LHCN-M2 (cell line): ENCODE measurements around the gene MED25. TPM values are rescaled to one million over a fixed set of nuclear protein-coding genes. Genes with fewer than 3 reads are reported as not detected.

ENCODE experiments used
- total RNA-seq: library from RNA; depleted of rRNA; stranded (reverse); fragments of >200 nt; gene quantifications from 2 replicates; pipeline ENCODE4 v1.2.3, GENCODE V29; 2014; rRNA removed

MED25 gene
- total RNA-seq, 1 experiment from 2014 or later = 23.1 TPM

Other genes starting within 250 kb of the MED25 start
- 75.2 and 76.8 TPM in 2 replicates for gene NOSIP, start 237.7 kb upstream of the MED25 start, total RNA-seq
- gene PRRG2, start 237.0 kb upstream of the MED25 start, total RNA-seq = 0.29 and 0.38 TPM in 2 replicates
- 3.8 and 5.5 TPM in 2 replicates for gene PRR12, start 227.1 kb upstream of the MED25 start, total RNA-seq
- 61.3 and 65.3 TPM in 2 replicates for gene RRAS, start 178.1 kb upstream of the MED25 start, total RNA-seq
- gene SCAF1, start 176.1 kb upstream of the MED25 start, total RNA-seq = 23.9 and 24.8 TPM in 2 replicates
- 55.0 and 62.7 TPM in 2 replicates for gene IRF3, start 152.4 kb upstream of the MED25 start, total RNA-seq
- 25.6 and 25.7 TPM in 2 replicates for gene BCL2L12, start 152.4 kb upstream of the MED25 start, total RNA-seq
- gene PRMT1, start 141.0 kb upstream of the MED25 start, total RNA-seq = 342 and 345 TPM in 2 replicates
- gene ADM5, start 128.7 kb upstream of the MED25 start, total RNA-seq = 1.2 TPM in 2 replicates
- 0.90 and 2.5 TPM in 2 replicates for gene CPT1C, start 127.2 kb upstream of the MED25 start, total RNA-seq
- gene TSKS, start 55.0 kb upstream of the MED25 start, total RNA-seq = not detected in 2 replicates
- 103 and 107 TPM in 2 replicates for gene AP2A1, start 51.3 kb upstream of the MED25 start, total RNA-seq
- gene FUZ, start 5.0 kb upstream of the MED25 start, total RNA-seq = 27.6 and 29.3 TPM in 2 replicates
- 93.5 and 109 TPM in 2 replicates for gene PTOV1, start 32.9 kb downstream of the MED25 start, total RNA-seq
- gene PNKP, start 49.3 kb downstream of the MED25 start, total RNA-seq = 51.3 and 51.6 TPM in 2 replicates
- gene AKT1S1, start 59.1 kb downstream of the MED25 start, total RNA-seq = 17.1 and 20.7 TPM in 2 replicates
- 7.5 and 9.8 TPM in 2 replicates for gene TBC1D17, start 59.4 kb downstream of the MED25 start, total RNA-seq
- 0.34 TPM in 1 of 2 replicates, not detected in the other for gene IL4I1, start 78.6 kb downstream of the MED25 start, total RNA-seq
- 14.1 and 14.7 TPM in 2 replicates for gene ATF5, start 110.9 kb downstream of the MED25 start, total RNA-seq
- 73.7 and 74.5 TPM in 2 replicates for gene NUP62, start 111.2 kb downstream of the MED25 start, total RNA-seq
- not detected in 2 replicates for gene SIGLEC11, start 142.9 kb downstream of the MED25 start, total RNA-seq
- gene VRK3, start 207.1 kb downstream of the MED25 start, total RNA-seq = 12.9 and 20.5 TPM in 2 replicates
- 11.2 and 12.0 TPM in 2 replicates for gene ZNF473, start 207.7 kb downstream of the MED25 start, total RNA-seq